GM19455 (cell line): ENCODE results near the gene TRIM42.
A peak's percentile ranks its signal among the peaks of the same experiment; 100 is the strongest.

Experiments used
- ATAC-seq: cut with Tn5 transposase; IDR thresholded peaks from one replicate; pipeline ENCODE4 v1.9.1; 2021; ENCODE audit not compliant: unreplicated experiment

TRIM42 gene

DNA sequence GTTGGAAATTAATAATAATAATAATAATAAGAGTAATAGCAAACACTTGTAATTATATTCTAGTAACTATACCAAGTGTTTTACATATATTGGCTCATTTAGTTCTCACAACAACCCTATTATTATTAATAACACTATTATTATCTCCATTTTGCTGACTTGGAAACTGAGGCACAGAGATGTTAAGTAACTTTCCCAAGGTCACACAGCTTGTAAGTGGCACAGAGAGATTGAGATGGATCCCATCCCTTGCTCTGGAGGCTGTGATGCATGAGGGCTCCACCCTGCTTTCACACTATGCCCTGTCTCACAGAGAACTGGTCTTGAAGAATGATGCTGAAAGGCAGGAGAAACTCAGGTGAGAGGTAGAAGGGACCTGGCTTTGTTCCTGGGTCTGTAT, 31.9 kb downstream of the TRIM42 start:
- no peak for ATAC-seq

GRCh38 chr3:140710711-140711389, 33.0 kb downstream of the TRIM42 start:
- no peak for ATAC-seq

GRCh38 chr3:140711390-140712035, 33.6 kb downstream of the TRIM42 start:
- ATAC-seq = no peak

- ATAC-seq = no peak
Observed at GRCh38 chr3:140712301-140712700, 34.4 kb downstream of the TRIM42 start.

GRCh38 chr3:140715035-140715434, 37.2 kb downstream of the TRIM42 start:
- no peak for ATAC-seq

DNA sequence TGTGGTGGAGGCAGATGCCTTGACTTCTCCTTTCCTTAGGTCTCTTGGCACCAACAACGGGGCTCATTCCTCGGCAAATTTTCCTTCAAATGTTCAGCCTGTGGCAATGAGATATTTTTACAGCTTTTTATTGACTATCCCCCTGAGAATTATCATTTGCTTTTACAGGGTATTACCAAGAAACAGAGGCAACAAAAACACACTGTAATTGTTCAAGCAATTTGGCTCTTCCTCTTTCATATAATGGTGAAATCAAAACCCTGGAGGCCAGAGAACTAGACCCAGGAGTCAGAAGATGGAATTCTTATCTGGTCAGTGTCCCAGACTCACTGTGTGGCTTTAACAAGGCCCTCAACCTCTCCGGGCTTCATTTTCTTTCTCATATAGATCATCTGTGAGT, 40.1 kb downstream of the TRIM42 start:
- no peak for ATAC-seq

DNA sequence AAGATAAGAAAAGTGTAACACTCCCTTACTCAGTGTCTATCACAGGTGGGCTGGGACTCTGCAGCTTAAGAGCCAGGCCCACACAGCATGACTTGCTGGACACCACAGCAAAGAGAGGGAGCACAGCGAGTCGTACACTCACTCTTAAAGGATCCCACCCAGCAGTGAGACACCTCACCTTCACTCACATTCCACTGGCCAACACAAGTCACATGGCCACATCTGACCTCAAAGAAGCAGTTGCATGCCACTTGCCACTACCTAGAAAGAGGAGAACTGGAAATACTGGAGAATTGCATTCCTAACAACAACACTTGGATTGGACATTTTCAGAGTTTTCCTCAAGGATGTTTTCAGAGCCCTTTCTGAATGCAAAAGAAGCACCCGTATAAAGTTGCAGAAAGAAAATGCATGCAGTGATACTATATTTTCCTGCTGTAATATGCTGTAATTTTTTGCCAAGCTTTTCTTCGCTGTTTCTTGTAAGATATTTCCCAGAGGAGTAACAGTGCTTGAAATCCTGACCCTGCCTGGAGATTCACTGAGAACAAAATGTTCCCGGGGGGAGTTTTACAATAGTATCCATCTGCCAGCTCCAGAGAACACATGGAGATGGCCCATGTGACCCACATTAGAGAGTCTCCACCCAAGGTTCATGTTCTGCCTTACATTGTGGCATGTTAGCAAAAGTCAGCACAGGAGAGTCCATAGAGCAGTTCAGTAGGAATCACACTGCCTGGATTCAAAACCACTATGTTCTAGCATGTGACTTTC, 42.2 kb downstream of the TRIM42 start:
- ATAC-seq = no peak

GRCh38 chr3:140723576-140723975, 45.7 kb downstream of the TRIM42 start:
- no peak for ATAC-seq

DNA sequence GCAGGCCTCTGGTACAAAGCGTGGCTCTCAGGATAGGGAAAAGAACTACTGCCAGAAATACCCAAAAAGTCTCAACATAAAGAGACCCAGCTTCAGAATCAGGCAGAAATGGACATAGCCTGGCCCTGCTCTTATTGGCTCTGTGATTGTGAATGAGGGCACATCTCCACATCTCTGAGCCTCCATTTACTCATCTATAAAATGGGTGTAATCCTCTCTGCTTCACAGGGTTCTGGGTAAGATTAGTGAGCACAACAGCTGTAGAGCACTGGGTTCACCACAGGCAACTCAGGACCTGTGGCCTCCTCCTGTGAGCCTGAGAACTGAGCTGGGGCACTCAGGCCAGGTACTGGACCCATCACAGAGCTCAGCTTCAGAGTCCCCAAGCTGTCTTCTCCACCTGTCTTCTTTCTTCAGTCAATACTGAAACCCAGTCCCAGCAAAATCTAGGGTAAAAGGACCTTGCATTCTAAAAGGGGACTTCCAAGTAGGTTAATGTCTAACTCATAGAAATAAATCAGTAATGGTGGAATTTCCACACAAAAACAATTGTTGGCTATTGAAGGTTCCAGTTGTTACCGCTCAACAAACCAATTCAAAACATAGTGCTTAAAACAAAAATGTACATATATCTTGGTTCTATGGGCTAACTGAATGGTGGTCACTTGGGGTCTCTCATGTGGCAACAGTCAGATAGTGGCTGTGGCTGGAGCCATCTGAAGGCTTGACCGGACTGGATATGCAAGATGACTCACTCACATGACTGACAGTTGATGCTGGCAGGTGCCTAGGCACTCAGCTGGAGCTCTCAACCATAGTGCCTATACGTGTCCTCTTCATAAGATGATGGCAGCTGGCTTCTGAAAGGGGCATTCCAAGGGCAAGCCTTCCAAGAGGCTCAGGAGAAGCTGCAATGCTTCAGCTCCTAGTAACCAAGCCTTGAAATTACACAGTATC, 47.3 kb downstream of the TRIM42 start:
- peak; percentile 57 for ATAC-seq

GRCh38 chr3:140726066-140726465, 48.2 kb downstream of the TRIM42 start:
- ATAC-seq = no peak

DNA sequence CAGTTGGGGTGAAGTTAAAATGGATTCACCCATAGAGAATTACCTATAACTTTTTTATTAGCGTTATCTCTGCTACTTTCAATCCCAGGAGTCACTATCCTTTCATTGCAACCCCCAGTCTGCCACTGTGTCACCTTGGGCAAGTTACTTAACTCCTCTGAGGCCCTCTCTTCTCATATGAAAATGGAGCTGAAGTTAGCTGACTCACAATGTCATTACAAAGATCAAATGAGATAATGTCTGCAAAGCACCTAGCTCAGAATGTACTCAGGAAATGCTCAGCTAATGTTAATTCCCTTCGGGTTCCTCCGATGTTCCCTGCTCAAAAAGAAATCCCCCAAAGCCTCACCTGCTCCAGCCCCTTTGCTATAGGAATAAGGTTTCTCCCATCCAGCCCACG, 50.0 kb downstream of the TRIM42 start:
- no peak for ATAC-seq

GRCh38 chr3:140731440-140732119, 53.7 kb downstream of the TRIM42 start:
- ATAC-seq = no peak

GRCh38 chr3:140733623-140734022, 55.8 kb downstream of the TRIM42 start:
- ATAC-seq = no peak

DNA sequence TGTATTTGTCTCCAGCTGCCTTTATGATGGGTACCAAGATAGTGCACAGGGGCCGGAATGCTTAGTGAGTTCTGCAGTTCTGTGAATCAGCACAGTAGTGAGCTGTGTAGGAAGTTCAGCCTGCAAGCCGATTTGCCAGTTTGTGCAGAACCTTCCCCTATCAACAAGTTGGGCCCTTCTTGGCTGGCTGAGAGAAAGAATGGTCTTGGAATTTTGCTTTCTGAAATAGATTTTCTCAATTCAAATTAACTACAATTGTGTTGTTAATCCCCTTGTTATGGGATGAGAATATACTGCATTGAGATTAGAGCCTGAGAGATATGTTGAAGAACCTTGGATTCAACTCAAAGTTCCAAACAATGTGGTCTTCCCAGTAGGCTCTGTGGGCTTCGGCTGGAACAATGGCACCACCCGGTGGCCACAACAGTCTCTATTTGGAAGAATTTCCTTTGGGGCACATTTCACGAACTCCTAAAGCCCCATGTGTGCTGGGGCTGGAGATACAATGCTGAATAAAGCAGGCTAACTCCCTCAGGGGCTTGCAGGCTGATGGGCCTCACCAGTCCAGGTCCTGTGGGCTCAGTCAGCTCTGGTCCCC, 59.1 kb downstream of the TRIM42 start:
- no peak for ATAC-seq

DNA sequence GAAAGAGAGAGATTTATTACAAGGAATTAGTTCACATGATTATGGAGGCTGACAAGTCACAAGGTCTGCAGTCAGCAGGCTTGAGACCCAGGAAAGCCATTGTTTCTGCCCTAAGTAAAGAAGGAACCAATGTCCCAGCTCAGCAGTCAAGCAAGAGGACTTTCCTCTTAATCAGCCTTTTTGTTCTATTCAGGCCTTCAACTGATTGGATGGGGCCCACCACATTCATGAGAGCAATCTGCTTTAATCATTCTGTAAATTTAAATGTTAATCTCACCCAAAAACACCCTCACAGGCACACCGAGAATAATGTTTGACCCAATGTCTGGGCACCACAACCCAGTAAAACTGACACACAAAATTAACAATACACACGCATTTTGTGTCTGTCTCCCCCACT, 64.3 kb downstream of the TRIM42 start:
- ATAC-seq = no peak

DNA sequence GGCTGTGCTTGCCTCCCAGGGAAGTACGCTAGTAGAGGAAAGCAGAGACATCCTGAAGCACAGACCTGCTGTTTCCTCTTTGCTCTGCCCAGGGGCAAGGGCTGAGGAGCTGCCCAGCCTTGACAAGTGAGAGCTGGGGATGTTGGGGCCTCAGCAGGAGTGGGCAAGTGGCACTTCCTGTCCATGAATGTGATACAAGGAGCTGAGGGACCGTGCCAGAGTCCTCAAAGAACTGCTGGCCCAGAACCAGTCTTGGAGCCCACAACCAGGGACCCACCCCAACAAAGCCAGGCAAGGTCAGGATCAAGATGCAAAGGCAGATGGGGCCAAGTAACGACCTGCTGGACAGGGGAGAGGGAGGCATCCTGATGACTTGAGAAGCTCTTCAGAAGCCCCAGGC, 70.3 kb downstream of the TRIM42 start:
- ATAC-seq = no peak

GRCh38 chr3:140748903-140749302, 71.0 kb downstream of the TRIM42 start:
- ATAC-seq = no peak
